Trophoblast cell (in vitro differentiated cells and primary cell): ENCODE results near the gene SEMA6A.

Source experiments
- DNase-seq, 2 donors: peaks; one replicate each; pipeline ENCODE4 v3.0.0-alpha.2; 2016
- H2AFZ ChIP-seq: 2 replicates; pipeline ENCODE4 v1.6.1; 2013; ENCODE audit warnings: low read length, moderate library complexity, mild to moderate bottlenecking; ENCODE audit not compliant: insufficient read depth, poor library complexity
- H2AK5ac ChIP-seq: 2 replicates; pipeline ENCODE4 v1.6.1; 2013; ENCODE audit warnings: mild to moderate bottlenecking, low read length
- H2BK120ac ChIP-seq: 2 replicates; pipeline ENCODE4 v1.6.1; 2013; ENCODE audit warnings: low read length, mild to moderate bottlenecking, moderate library complexity; ENCODE audit not compliant: insufficient read depth, poor library complexity
- H2BK12ac ChIP-seq: 2 replicates; pipeline ENCODE4 v1.6.1; 2013; ENCODE audit warnings: mild to moderate bottlenecking, low read length, moderate library complexity
- H2BK5ac ChIP-seq: 2 replicates; pipeline ENCODE4 v1.6.1; 2013; ENCODE audit warnings: low read length, low read depth, moderate library complexity, mild to moderate bottlenecking; ENCODE audit not compliant: poor library complexity
- H3K14ac ChIP-seq: 2 replicates; pipeline ENCODE4 v1.6.1; 2013; ENCODE audit warnings: mild to moderate bottlenecking, low read length
- H3K18ac ChIP-seq: 2 replicates; pipeline ENCODE4 v1.6.1; 2013; ENCODE audit warnings: mild to moderate bottlenecking, low read length
- H3K23ac ChIP-seq: 2 replicates; pipeline ENCODE4 v1.6.1; 2013; ENCODE audit warnings: low read length
- H3K27ac ChIP-seq: 2 replicates; pipeline ENCODE4 v1.5.1; 2013; ENCODE audit warnings: low read depth, mild to moderate bottlenecking, inconsistent platforms, low read length, moderate library complexity
- H3K27me3 ChIP-seq: 2 replicates; pipeline ENCODE4 v1.6.1; 2013; ENCODE audit warnings: inconsistent platforms, mild to moderate bottlenecking, low read length, moderate library complexity; ENCODE audit not compliant: insufficient read depth
- H3K36me3 ChIP-seq, 2 experiments: 1 replicate in 1 of 2; 2 replicates in 1 of 2; pipeline ENCODE4 v1.6.1; 2013; ENCODE audit warnings: low read length in 2 of 2, mild to moderate bottlenecking in 2 of 2, moderate library complexity in 1 of 2; ENCODE audit not compliant: insufficient read depth in 2 of 2, control insufficient read depth in 1 of 2
- H3K4ac ChIP-seq: 2 replicates; pipeline ENCODE4 v1.6.1; 2013; ENCODE audit warnings: low read depth, mild to moderate bottlenecking, low read length, moderate library complexity
- H3K4me1 ChIP-seq, 2 experiments: 1 replicate in 1 of 2; 2 replicates in 1 of 2; pipeline ENCODE4 v1.6.1; 2013; ENCODE audit warnings: low read length in 2 of 2, mild to moderate bottlenecking in 2 of 2, moderate library complexity in 1 of 2; ENCODE audit not compliant: insufficient read depth in 2 of 2, control insufficient read depth in 1 of 2
- H3K4me2 ChIP-seq: 2 replicates; pipeline ENCODE4 v1.6.1; 2013; ENCODE audit warnings: inconsistent platforms, mild to moderate bottlenecking, low read length, moderate library complexity
- H3K4me3 ChIP-seq: 2 replicates; pipeline ENCODE4 v1.5.1; 2013; ENCODE audit warnings: mild to moderate bottlenecking, low read depth, low read length, inconsistent platforms
- H3K79me1 ChIP-seq: one replicate; pipeline ENCODE4 v1.6.1; 2013; ENCODE audit warnings: low read length
- H3K79me2 ChIP-seq: 2 replicates; pipeline ENCODE4 v1.6.1; 2013; ENCODE audit warnings: low read length, mild to moderate bottlenecking; ENCODE audit not compliant: control insufficient read depth, insufficient read depth, poor library complexity
- H3K9ac ChIP-seq: 2 replicates; pipeline ENCODE4 v1.6.1; 2013; ENCODE audit warnings: mild to moderate bottlenecking, low read length
- H3K9me3 ChIP-seq: 2 replicates; pipeline ENCODE4 v1.6.1; 2013; ENCODE audit warnings: low read depth, mild to moderate bottlenecking, control low read depth, inconsistent platforms, low read length; ENCODE audit not compliant: insufficient read depth
- H4K12ac ChIP-seq: 2 replicates; pipeline ENCODE4 v1.6.1; 2013; ENCODE audit warnings: low read depth, mild to moderate bottlenecking, low read length, moderate library complexity
- H4K8ac ChIP-seq: 2 replicates; pipeline ENCODE4 v1.6.1; 2013; ENCODE audit warnings: low read depth, mild to moderate bottlenecking, low read length, moderate library complexity
- H4K91ac ChIP-seq: one replicate; pipeline ENCODE4 v1.6.1; 2013; ENCODE audit warnings: low read depth, mild to moderate bottlenecking, low read length, moderate library complexity
- WGBS: extraction: QIAGEN DNeasy Blood & Tissue Kit; methylation state at CpG from one replicate; pipeline ENCODE4 v1.1.7; 2013; ENCODE audit warnings: missing lambda C conversion rate; ENCODE audit not compliant: insufficient read length, insufficient coverage; ENCODE audit errors: extremely low coverage; 5-methylcytosine and 5-hydroxymethylcytosine counted together

Gene SEMA6A

GRCh38 chr5:116475338-116475737 lies 99.3 kb downstream of the SEMA6A start:
- Histone ChIP-seq H3K9ac (no peak overlapping the region), H2BK120ac (no peak overlapping the region), H2AK5ac (no peak overlapping the region), H3K18ac (no peak overlapping the region), H3K27ac (no peak overlapping the region), H3K27me3 (no peaks in the 10 kb centered on the region), H3K36me3 (peaks cover 16 to 58% of the 10 kb centered on the region in 2 experiments), H3K79me1 (no peaks in the 10 kb centered on the region), H2BK5ac (no peak overlapping the region), H4K12ac (no peak overlapping the region), H3K23ac (no peak overlapping the region), H4K8ac (no peak overlapping the region), H3K4ac (no peak overlapping the region), H3K4me1 (no peaks in the 10 kb centered on the region), H3K79me2 (no peaks in the 10 kb centered on the region), H3K4me2 (no peak overlapping the region), H3K9me3 (no peaks in the 10 kb centered on the region), H2AFZ (no peak overlapping the region), H3K4me3 (no peak overlapping the region), H4K91ac (no peak overlapping the region), H3K14ac (no peak overlapping the region), H2BK12ac (no peak overlapping the region)
- DNase-seq = no peak
- no CpG with 5 or more reads among the region's 5 CpGs for WGBS

GRCh38 chr5:116473706-116474105 lies 100.9 kb downstream of the SEMA6A start:
- Histone ChIP-seq H2BK5ac (no peak overlapping the region), H3K14ac (no peak overlapping the region), H3K79me2 (no peaks in the 10 kb centered on the region), H3K27me3 (no peaks in the 10 kb centered on the region), H4K91ac (no peak overlapping the region), H2AFZ (no peak overlapping the region), H3K4me2 (no peak overlapping the region), H3K36me3 (peaks cover 10 to 45% of the 10 kb centered on the region in 2 experiments), H3K4me1 (no peaks in the 10 kb centered on the region), H4K8ac (no peak overlapping the region), H2AK5ac (no peak overlapping the region), H2BK12ac (no peak overlapping the region), H2BK120ac (no peak overlapping the region), H3K4ac (no peak overlapping the region), H3K23ac (no peak overlapping the region), H3K18ac (no peak overlapping the region), H3K79me1 (no peaks in the 10 kb centered on the region), H3K9ac (no peak overlapping the region), H4K12ac (no peak overlapping the region), H3K4me3 (no peak overlapping the region), H3K27ac (no peak overlapping the region), H3K9me3 (no peaks in the 10 kb centered on the region)
- no CpG with 5 or more reads among the region's 5 CpGs for WGBS
- no peak for DNase-seq

GRCh38 chr5:116472274-116472673 lies 102.3 kb downstream of the SEMA6A start:
- Histone ChIP-seq H2BK120ac (no peak overlapping the region), H4K91ac (no peak overlapping the region), H3K27me3 (no peaks in the 10 kb centered on the region), H3K4me1 (no peaks in the 10 kb centered on the region), H3K27ac (no peak overlapping the region), H3K4me3 (no peak overlapping the region), H3K79me2 (no peaks in the 10 kb centered on the region), H3K14ac (no peak overlapping the region), H3K4me2 (no peak overlapping the region), H4K8ac (no peak overlapping the region), H4K12ac (no peak overlapping the region), H3K36me3 (peaks cover 11 to 47% of the 10 kb centered on the region in 2 experiments), H3K9ac (no peak overlapping the region), H2AFZ (no peak overlapping the region), H3K4ac (no peak overlapping the region), H3K79me1 (no peaks in the 10 kb centered on the region), H2BK5ac (no peak overlapping the region), H3K23ac (no peak overlapping the region), H3K18ac (no peak overlapping the region), H2BK12ac (no peak overlapping the region), H3K9me3 (no peaks in the 10 kb centered on the region), H2AK5ac (no peak overlapping the region)
- WGBS = no CpG with 5 or more reads among the region's 3 CpGs
- no peak for DNase-seq

- no peaks in the 10 kb centered on the region for H3K4me1 ChIP-seq
- no CpG with 5 or more reads among the region's 3 CpGs for WGBS
- no peak overlapping the region for H2BK12ac ChIP-seq
- H3K23ac ChIP-seq = no peak overlapping the region
- no peak overlapping the region for H2AFZ ChIP-seq
- no peak overlapping the region for H2BK5ac ChIP-seq
- H3K79me1 ChIP-seq = no peaks in the 10 kb centered on the region
- H2BK120ac ChIP-seq = no peak overlapping the region
- H4K91ac ChIP-seq = no peak overlapping the region
- no peak overlapping the region for H3K9ac ChIP-seq
- no peaks in the 10 kb centered on the region for H3K9me3 ChIP-seq
- no peaks in the 10 kb centered on the region for H3K79me2 ChIP-seq
- no peak for DNase-seq
- no peak overlapping the region for H2AK5ac ChIP-seq
- H3K36me3 ChIP-seq = peaks cover 15 to 48% of the 10 kb centered on the region in 2 experiments
- no peak overlapping the region for H3K14ac ChIP-seq
- no peak overlapping the region for H3K4ac ChIP-seq
- no peak overlapping the region for H3K4me2 ChIP-seq
- H4K12ac ChIP-seq = no peak overlapping the region
- H4K8ac ChIP-seq = no peak overlapping the region
- no peak overlapping the region for H3K4me3 ChIP-seq
- no peaks in the 10 kb centered on the region for H3K27me3 ChIP-seq
- no peak overlapping the region for H3K27ac ChIP-seq
- no peak overlapping the region for H3K18ac ChIP-seq
Measured at GRCh38 chr5:116469631-116470030, 105.0 kb downstream of the SEMA6A start.
